IMR-90 (cell line): Measurements from ENCODE around the gene CYTH4. TPM values are rescaled to one million over a fixed set of nuclear protein-coding genes. Genes with fewer than 3 reads are reported as not detected.

Experiments used
- ATAC-seq: fragments of 200-7000 bp; cut with Tn5 transposase; 2 replicates; pipeline ENCODE4 v1.9.1; 2020; ENCODE audit warnings: low read depth, mild to moderate bottlenecking, moderate library complexity
- BruUV-seq: library from RNA; stranded (reverse); fragments of 400-500 nt; replicated peaks from 2 replicates; lab custom pipeline; 2021; lab: Mats Ljungman, UMichigan
- CTCF ChIA-PET: fragments of 300-600 bp; formaldehyde crosslinking; extraction: SDS; loops from one replicate; lab custom pipeline; 2021; ENCODE audit warnings: antibody characterized with exemption; lab: Yijun Ruan, JAX
- POLR2A ChIA-PET: fragments of 300-600 bp; sonication (Branson Sonifier 250); formaldehyde crosslinking; loops from one replicate; lab custom pipeline; 2022; ENCODE audit warnings: antibody characterized with exemption; ENCODE audit not compliant: unreplicated experiment; lab: Charles Lee
- DNase-seq: peaks from one replicate; pipeline ENCODE4 v3.0.0; 2013
- H2AFZ ChIP-seq: replicated peaks from 2 replicates; pipeline ENCODE3; 2013; ENCODE audit warnings: low read length, mild to moderate bottlenecking; ENCODE audit not compliant: poor library complexity
- H2AK5ac ChIP-seq: 2 replicates; pipeline ENCODE4 v1.6.1; 2013; ENCODE audit warnings: low read depth, low read length, inconsistent platforms
- H2AK9ac ChIP-seq: replicated peaks from 2 replicates; pipeline ENCODE3; 2013; ENCODE audit warnings: mild to moderate bottlenecking, low read depth, low read length, moderate library complexity; ENCODE audit not compliant: poor library complexity
- H2BK120ac ChIP-seq: 2 replicates; pipeline ENCODE4 v1.6.1; 2013; ENCODE audit warnings: low read depth, low read length, inconsistent platforms
- H2BK15ac ChIP-seq: 3 replicates; pipeline ENCODE4 v1.6.1; 2013; ENCODE audit warnings: low read depth, low read length, inconsistent platforms
- H2BK20ac ChIP-seq: 2 replicates; pipeline ENCODE4 v1.6.1; 2013; ENCODE audit warnings: low read depth, mild to moderate bottlenecking, inconsistent platforms, low read length, moderate library complexity
- H2BK5ac ChIP-seq: 2 replicates; pipeline ENCODE4 v1.6.1; 2013; ENCODE audit warnings: mild to moderate bottlenecking, low read depth, low read length, inconsistent platforms; ENCODE audit not compliant: poor library complexity, severe bottlenecking
- H3K14ac ChIP-seq: replicated peaks from 2 replicates; pipeline ENCODE4 v1.6.1; 2013; ENCODE audit warnings: low read depth, low read length, inconsistent platforms
- H3K18ac ChIP-seq: 2 replicates; pipeline ENCODE4 v1.6.1; 2013; ENCODE audit warnings: low read depth, low read length, control low read depth
- H3K23ac ChIP-seq: 2 replicates; pipeline ENCODE4 v1.6.1; 2013; ENCODE audit warnings: low read depth, low read length, inconsistent platforms
- H3K27ac ChIP-seq: 2 replicates; pipeline ENCODE4 v1.5.1; 2013; ENCODE audit warnings: mild to moderate bottlenecking, control low read depth, low read length; ENCODE audit not compliant: insufficient read depth
- H3K27me3 ChIP-seq: 2 replicates; pipeline ENCODE4 v1.6.1; 2013; ENCODE audit warnings: low read length; ENCODE audit not compliant: control insufficient read depth, insufficient read depth
- H3K36me3 ChIP-seq: 2 replicates; pipeline ENCODE4 v1.6.1; 2013; ENCODE audit warnings: low read length, mixed read lengths; ENCODE audit not compliant: control insufficient read depth, insufficient read depth
- H3K4ac ChIP-seq: 2 replicates; pipeline ENCODE4 v1.6.1; 2013; ENCODE audit warnings: low read depth, low read length, inconsistent platforms
- H3K4me1 ChIP-seq: 2 replicates; pipeline ENCODE4 v1.6.1; 2013; ENCODE audit warnings: low read length, mixed read lengths; ENCODE audit not compliant: control insufficient read depth, insufficient read depth
- H3K4me2 ChIP-seq: 2 replicates; pipeline ENCODE4 v1.6.1; 2013; ENCODE audit warnings: low read depth, mild to moderate bottlenecking, control low read depth, low read length, moderate library complexity
- H3K4me3 ChIP-seq: 2 replicates; pipeline ENCODE4 v1.5.1; 2013; ENCODE audit warnings: low read depth, mild to moderate bottlenecking, control low read depth, low read length, moderate library complexity; ENCODE audit not compliant: insufficient read depth
- H3K56ac ChIP-seq: 2 replicates; pipeline ENCODE4 v1.6.1; 2013; ENCODE audit warnings: low read length, inconsistent platforms; ENCODE audit not compliant: insufficient read depth; ENCODE audit errors: extremely low read depth
- H3K79me1 ChIP-seq, 2 experiments: 2 replicates each; pipeline ENCODE4 v1.6.1; 2013; ENCODE audit warnings: low read length in 2 of 2, inconsistent platforms in 1 of 2, low read depth in 1 of 2
- H3K9ac ChIP-seq: 2 replicates; pipeline ENCODE4 v1.6.1; 2013; ENCODE audit warnings: low read depth, low read length, control low read depth
- H3K9me1 ChIP-seq: 2 replicates; pipeline ENCODE4 v1.6.1; 2013; ENCODE audit warnings: low read length, inconsistent platforms; ENCODE audit not compliant: insufficient read depth
- H3K9me3 ChIP-seq: 2 replicates; pipeline ENCODE4 v1.6.1; 2013; ENCODE audit warnings: low read length; ENCODE audit not compliant: control insufficient read depth, insufficient read depth
- H4K20me1 ChIP-seq: 2 replicates; pipeline ENCODE4 v1.6.1; 2013; ENCODE audit warnings: low read length, inconsistent platforms; ENCODE audit not compliant: insufficient read depth
- H4K5ac ChIP-seq: 2 replicates; pipeline ENCODE4 v1.6.1; 2013; ENCODE audit warnings: mild to moderate bottlenecking, low read depth, low read length, control low read depth
- H4K8ac ChIP-seq, 2 experiments: 2 replicates each; pipeline ENCODE4 v1.6.1; 2013; ENCODE audit warnings: low read depth in 2 of 2, low read length in 2 of 2, control low read depth in 1 of 2, inconsistent platforms in 1 of 2
- H4K91ac ChIP-seq: 2 replicates; pipeline ENCODE4 v1.6.1; 2013; ENCODE audit warnings: low read depth, low read length, inconsistent platforms; ENCODE audit not compliant: insufficient read depth
- RCOR1 ChIP-seq: IDR thresholded peaks from 2 replicates; pipeline ENCODE4 v1.6.1; 2012; ENCODE audit warnings: mild to moderate bottlenecking, low read length, improper control_type of control experiment; ENCODE audit not compliant: insufficient replicate concordance
- SMC3 ChIP-seq: fragments of 150-350 bp; IDR thresholded peaks from 2 replicates; pipeline ENCODE4 v1.6.1; 2016; ENCODE audit warnings: low read depth, mild to moderate bottlenecking, antibody characterized with exemption, low read length, moderate library complexity
- WGBS, 2 experiments: methylation state at CpG; one replicate each; pipeline versions ENCODE4 v1.1.5 to v1.1.7; 2013; ENCODE audit warnings: missing lambda C conversion rate in 2 of 2; ENCODE audit not compliant: insufficient read length in 1 of 2; ENCODE audit errors: extremely low coverage in 2 of 2; 5-methylcytosine and 5-hydroxymethylcytosine counted together
- dilution Hi-C: fragments of 300-500 bp; cut with HindIII; formaldehyde crosslinking; loops from one replicate; pipeline ENCODE4 v1.14.3; 2018; ENCODE audit warnings: low sequenced_read_pairs; ENCODE audit not compliant: unreplicated experiment
- in situ Hi-C: fragments of 300-500 bp; cut with MboI; formaldehyde crosslinking; loops from 3 replicates; pipeline ENCODE4 v1.14.3; 2019; ENCODE audit warnings: low sequenced_read_pairs, inconsistent platforms, mixed read lengths
- intact Hi-C: fragments of 100-400 bp; cut with micrococcal nuclease; formaldehyde crosslinking; loops from 2 replicates; pipeline ENCODE4 v1.10.0; 2022
- polyA plus RNA-seq, 3 experiments: library from polyadenylated mRNA; depleted of rRNA; stranded (reverse); fragments of >200 nt; gene quantifications; 2 replicates each; pipeline ENCODE4 v1.2.3, GENCODE V29; 2012; ENCODE audit warnings: low replicate concordance in 1 of 3
- total RNA-seq: library from RNA; depleted of rRNA; stranded (reverse); fragments of >200 nt; gene quantifications from 2 replicates; pipeline ENCODE4 v1.2.3, GENCODE V29; 2012
- TF ChIP-seq, protein P1 (sequence below): fragments of 150-350 bp; IDR thresholded peaks from 2 replicates; pipeline ENCODE4 v1.6.1; 2016; ENCODE audit warnings: low read depth, mild to moderate bottlenecking, low read length, moderate library complexity, borderline replicate concordance
- TF ChIP-seq, protein P2 (sequence below): conservative IDR thresholded peaks from 2 replicates; pipeline ENCODE4 v1.5.1; 2012; ENCODE audit warnings: mild to moderate bottlenecking, low read depth, low read length, improper control_type of control experiment
- TF ChIP-seq, protein P3 (sequence below): fragments of 150-350 bp; IDR thresholded peaks from 2 replicates; pipeline ENCODE4 v1.6.1; 2017; ENCODE audit warnings: mild to moderate bottlenecking, antibody characterized with exemption, low read length, low read depth

CYTH4 gene
- total and polyA plus RNA-seq, 2 of the 4 experiments (the other 2 are of a cell fraction): 0.36 to 0.55 TPM

- Histone ChIP-seq H3K4me1 (peaks cover 4% of the 10 kb centered on the region), H3K36me3 (no peaks in the 10 kb centered on the region), H3K18ac (no peak overlapping the region), H4K20me1 (no peaks in the 10 kb centered on the region), H3K4me3 (no peak overlapping the region), H3K9me3 (no peaks in the 10 kb centered on the region), H3K79me1 (no peaks in the 10 kb centered on the region), H2AK9ac (no peak overlapping the region), H2AK5ac (no peak overlapping the region), H4K8ac (no peak overlapping the region), H2BK5ac (no peak overlapping the region), H3K27me3 (peaks cover 7% of the 10 kb centered on the region), H4K91ac (no peak overlapping the region), H3K23ac (no peak overlapping the region), H2AFZ (no peak overlapping the region), H3K9me1 (peaks cover 4% of the 10 kb centered on the region), H3K4me2 (no peak overlapping the region), H3K56ac (no peak overlapping the region), H3K4ac (no peak overlapping the region), H3K27ac (no peak overlapping the region), H3K9ac (no peak overlapping the region), H3K14ac (no peak overlapping the region), H4K5ac (no peak overlapping the region), H2BK20ac (no peak overlapping the region), H2BK15ac (no peak overlapping the region), H2BK120ac (no peak overlapping the region)
- intact Hi-C loops: no loop called here
- no peak for DNase-seq
- in situ Hi-C loops: no loop called here
- TF ChIP-seq, protein P1, sequence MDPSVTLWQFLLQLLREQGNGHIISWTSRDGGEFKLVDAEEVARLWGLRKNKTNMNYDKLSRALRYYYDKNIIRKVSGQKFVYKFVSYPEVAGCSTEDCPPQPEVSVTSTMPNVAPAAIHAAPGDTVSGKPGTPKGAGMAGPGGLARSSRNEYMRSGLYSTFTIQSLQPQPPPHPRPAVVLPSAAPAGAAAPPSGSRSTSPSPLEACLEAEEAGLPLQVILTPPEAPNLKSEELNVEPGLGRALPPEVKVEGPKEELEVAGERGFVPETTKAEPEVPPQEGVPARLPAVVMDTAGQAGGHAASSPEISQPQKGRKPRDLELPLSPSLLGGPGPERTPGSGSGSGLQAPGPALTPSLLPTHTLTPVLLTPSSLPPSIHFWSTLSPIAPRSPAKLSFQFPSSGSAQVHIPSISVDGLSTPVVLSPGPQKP: no peak
- TF ChIP-seq SMC3 (no peak), RCOR1 (no peak)
- TF ChIP-seq, protein P2, sequence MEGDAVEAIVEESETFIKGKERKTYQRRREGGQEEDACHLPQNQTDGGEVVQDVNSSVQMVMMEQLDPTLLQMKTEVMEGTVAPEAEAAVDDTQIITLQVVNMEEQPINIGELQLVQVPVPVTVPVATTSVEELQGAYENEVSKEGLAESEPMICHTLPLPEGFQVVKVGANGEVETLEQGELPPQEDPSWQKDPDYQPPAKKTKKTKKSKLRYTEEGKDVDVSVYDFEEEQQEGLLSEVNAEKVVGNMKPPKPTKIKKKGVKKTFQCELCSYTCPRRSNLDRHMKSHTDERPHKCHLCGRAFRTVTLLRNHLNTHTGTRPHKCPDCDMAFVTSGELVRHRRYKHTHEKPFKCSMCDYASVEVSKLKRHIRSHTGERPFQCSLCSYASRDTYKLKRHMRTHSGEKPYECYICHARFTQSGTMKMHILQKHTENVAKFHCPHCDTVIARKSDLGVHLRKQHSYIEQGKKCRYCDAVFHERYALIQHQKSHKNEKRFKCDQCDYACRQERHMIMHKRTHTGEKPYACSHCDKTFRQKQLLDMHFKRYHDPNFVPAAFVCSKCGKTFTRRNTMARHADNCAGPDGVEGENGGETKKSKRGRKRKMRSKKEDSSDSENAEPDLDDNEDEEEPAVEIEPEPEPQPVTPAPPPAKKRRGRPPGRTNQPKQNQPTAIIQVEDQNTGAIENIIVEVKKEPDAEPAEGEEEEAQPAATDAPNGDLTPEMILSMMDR: no peak
- TF ChIP-seq, protein P3, sequence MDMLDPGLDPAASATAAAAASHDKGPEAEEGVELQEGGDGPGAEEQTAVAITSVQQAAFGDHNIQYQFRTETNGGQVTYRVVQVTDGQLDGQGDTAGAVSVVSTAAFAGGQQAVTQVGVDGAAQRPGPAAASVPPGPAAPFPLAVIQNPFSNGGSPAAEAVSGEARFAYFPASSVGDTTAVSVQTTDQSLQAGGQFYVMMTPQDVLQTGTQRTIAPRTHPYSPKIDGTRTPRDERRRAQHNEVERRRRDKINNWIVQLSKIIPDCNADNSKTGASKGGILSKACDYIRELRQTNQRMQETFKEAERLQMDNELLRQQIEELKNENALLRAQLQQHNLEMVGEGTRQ: no peak
- CTCF ChIA-PET: no interaction called here
- POLR2A ChIA-PET: no interaction called here
- BruUV-seq: no TSS peak
- WGBS, 2 experiments: no CpG with 5 or more reads among the region's 3 CpGs
- ATAC-seq: no peak
- dilution Hi-C loops: no loop called here
These were observed 68.9 kb downstream of the CYTH4 start for GRCh38 chr22:37351232-37351631.
